Astrocyte (in vitro differentiated cells and primary cell): ENCODE data around the gene FBXO10. TPM values are rescaled to one million over a fixed set of nuclear protein-coding genes. Genes with fewer than 3 reads are reported as not detected.
A peak's percentile ranks its signal among the peaks of the same experiment; 100 is the strongest.

Source experiments
- DNase-seq: peaks from one replicate; pipeline ENCODE4 v3.0.0-alpha.2; 2010; ENCODE audit warnings: low read depth
- FAIRE-seq: peaks from 2 replicates; lab custom pipeline; 2011; peaks lifted over from hg19 to GRCh38; lab: Jason Lieb, UNC
- H2AFZ ChIP-seq: 2 replicates; pipeline ENCODE4 v1.6.0; 2012; ENCODE audit warnings: low read depth, low read length, inconsistent platforms
- H3K27ac ChIP-seq: 2 replicates; pipeline ENCODE4 v1.5.1; 2011; ENCODE audit warnings: low read depth, low read length, inconsistent platforms
- H3K27me3 ChIP-seq: 2 replicates; pipeline ENCODE4 v1.6.0; 2011; ENCODE audit warnings: low read length, inconsistent platforms; ENCODE audit not compliant: insufficient read depth
- H3K36me3 ChIP-seq: 2 replicates; pipeline ENCODE4 v1.5.1; 2011; ENCODE audit warnings: low read length, inconsistent platforms; ENCODE audit not compliant: insufficient read depth
- H3K4me1 ChIP-seq: 2 replicates; pipeline ENCODE4 v1.5.1; 2011; ENCODE audit warnings: low read length, inconsistent platforms; ENCODE audit not compliant: insufficient read depth
- H3K4me2 ChIP-seq: 2 replicates; pipeline ENCODE4 v1.6.0; 2012; ENCODE audit warnings: low read length, inconsistent platforms
- H3K4me3 ChIP-seq: 2 replicates; pipeline ENCODE4 v1.5.1; 2011; ENCODE audit warnings: low read depth, mild to moderate bottlenecking, low read length, inconsistent platforms; ENCODE audit not compliant: insufficient read depth
- H3K79me2 ChIP-seq: 2 replicates; pipeline ENCODE4 v1.6.0; 2012; ENCODE audit warnings: mild to moderate bottlenecking, low read length, inconsistent platforms; ENCODE audit not compliant: insufficient read depth
- H3K9ac ChIP-seq: 2 replicates; pipeline ENCODE4 v1.6.0; 2012; ENCODE audit warnings: mild to moderate bottlenecking, low read length, inconsistent platforms
- H3K9me3 ChIP-seq: 2 replicates; pipeline ENCODE4 v1.5.1; 2012; ENCODE audit warnings: low read depth, mild to moderate bottlenecking, low read length, inconsistent platforms; ENCODE audit not compliant: insufficient read depth
- H4K20me1 ChIP-seq: 2 replicates; pipeline ENCODE4 v1.6.0; 2012; ENCODE audit warnings: low read length, inconsistent platforms; ENCODE audit not compliant: insufficient read depth
- H3K27ac Mint-ChIP-seq: one replicate; pipeline ENCODE4 v1.8.0; 2021; ENCODE audit warnings: mild to moderate bottlenecking, mixed read lengths; ENCODE audit not compliant: unreplicated experiment
- H3K27me3 Mint-ChIP-seq: one replicate; pipeline ENCODE4 v1.8.0; 2021; ENCODE audit warnings: low read depth, mixed read lengths; ENCODE audit not compliant: unreplicated experiment
- H3K36me3 Mint-ChIP-seq: one replicate; pipeline ENCODE4 v1.8.0; 2021; ENCODE audit warnings: low read depth, mixed read lengths; ENCODE audit not compliant: unreplicated experiment
- H3K4me1 Mint-ChIP-seq: one replicate; pipeline ENCODE4 v1.8.0; 2021; ENCODE audit warnings: low read depth, mixed read lengths; ENCODE audit not compliant: unreplicated experiment
- H3K4me3 Mint-ChIP-seq: one replicate; pipeline ENCODE4 v1.8.0; 2021; ENCODE audit warnings: mild to moderate bottlenecking, moderate library complexity, mixed read lengths; ENCODE audit not compliant: unreplicated experiment
- H3K9me3 Mint-ChIP-seq: one replicate; pipeline ENCODE4 v1.8.0; 2021; ENCODE audit warnings: mild to moderate bottlenecking, mixed read lengths; ENCODE audit not compliant: unreplicated experiment
- CTCF ChIP-seq: IDR thresholded peaks from 2 replicates; pipeline ENCODE4 v1.5.1; 2011; ENCODE audit warnings: low read depth, mild to moderate bottlenecking, inconsistent platforms, low read length, moderate library complexity; ENCODE audit not compliant: insufficient read depth
- EZH2 ChIP-seq: IDR thresholded peaks from 2 replicates; pipeline ENCODE4 v1.6.1; 2012; ENCODE audit warnings: mild to moderate bottlenecking, low read length, inconsistent platforms; ENCODE audit not compliant: insufficient read depth
- total RNA-seq: library from RNA; stranded (reverse); gene quantifications from 2 replicates; pipeline ENCODE4 v1.2.1, GENCODE V29; 2021

Gene FBXO10
- total RNA-seq, 1 donor from 2014 or later = 12.7 TPM

GRCh38 chr9:37592108-37592951, 16.1 kb upstream of the FBXO10 start, which contains the start of gene TOMM5:
Gene TOMM5 (minus strand): TSS chr9:37592597. CDS start chr9:37592532, 65 bp downstream.
- peaks cover 6% of the 10 kb centered on the region for H3K27me3 ChIP-seq
- peaks cover 14% of the 10 kb centered on the region for H3K36me3 ChIP-seq
- FAIRE-seq (no peak), DNase-seq (peak; percentile 92)
- no peaks in the 10 kb centered on the region for H3K27me3 Mint-ChIP-seq
- no peaks in the 10 kb centered on the region for H3K36me3 Mint-ChIP-seq
- H3K27ac Mint-ChIP-seq = peak within 1 kb of the TSS; percentile 94
- H3K9me3 ChIP-seq = no peaks in the 10 kb centered on the region
- peaks cover 8% of the 10 kb centered on the region for H3K4me1 Mint-ChIP-seq
- H4K20me1 ChIP-seq = peaks cover 32% of the 10 kb centered on the region
- H2AFZ ChIP-seq = peak within 1 kb of the TSS; percentile 91
- H3K4me1 ChIP-seq = peaks cover 13% of the 10 kb centered on the region
- H3K9me3 Mint-ChIP-seq = no peaks in the 10 kb centered on the region
- peak within 1 kb of the TSS; percentile 96 for H3K4me3 ChIP-seq
- peak within 1 kb of the TSS; percentile 99 for H3K4me3 Mint-ChIP-seq
- peak within 1 kb of the TSS; percentile 97 for H3K9ac ChIP-seq
- peaks cover 54% of the 10 kb centered on the region for H3K79me2 ChIP-seq
- peak within 1 kb of the TSS; percentile 83 for H3K27ac ChIP-seq
- no peak for TF ChIP-seq CTCF
- TF ChIP-seq EZH2 = no peak
- peak within 1 kb of the TSS; percentile 89 for H3K4me2 ChIP-seq

GRCh38 chr9:37587521-37587920, 11.3 kb upstream of the FBXO10 start:
- H3K27ac Mint-ChIP-seq = no peak overlapping the region
- no peaks in the 10 kb centered on the region for H3K27me3 Mint-ChIP-seq
- H3K36me3 Mint-ChIP-seq = peaks cover 5% of the 10 kb centered on the region
- Histone ChIP-seq H3K4me3 (no peak overlapping the region), H3K27me3 (no peaks in the 10 kb centered on the region), H4K20me1 (peaks cover 52% of the 10 kb centered on the region), H3K36me3 (peaks cover 42% of the 10 kb centered on the region), H3K4me2 (no peak overlapping the region), H3K9ac (no peak overlapping the region), H2AFZ (no peak overlapping the region), H3K9me3 (no peaks in the 10 kb centered on the region), H3K4me1 (peaks cover 13% of the 10 kb centered on the region), H3K79me2 (peaks cover 80% of the 10 kb centered on the region), H3K27ac (no peak overlapping the region)
- TF ChIP-seq CTCF (no peak), EZH2 (no peak)
- H3K4me1 Mint-ChIP-seq = peaks cover 5% of the 10 kb centered on the region
- no peak for FAIRE-seq
- no peak overlapping the region for H3K4me3 Mint-ChIP-seq
- no peak for DNase-seq
- no peaks in the 10 kb centered on the region for H3K9me3 Mint-ChIP-seq
